Skeletal muscle tissue (tissue), 4 donors: ENCODE results near the gene GP5. TPM values are rescaled to one million over a fixed set of nuclear protein-coding genes. Genes with fewer than 3 reads are reported as not detected.

Source experiments
- H3K27ac ChIP-seq: one replicate; pipeline ENCODE4 v1.7.0; 2013; ENCODE audit warnings: mild to moderate bottlenecking, low read depth, low read length, inconsistent platforms
- H3K27me3 ChIP-seq, 3 donors: one replicate each; pipeline ENCODE4 v1.7.0; 2013; ENCODE audit warnings: low read length in 3 of 3; ENCODE audit not compliant: control insufficient read depth in 3 of 3, insufficient read depth in 3 of 3
- H3K36me3 ChIP-seq, 3 donors: one replicate each; pipeline ENCODE4 v1.7.0; 2013; ENCODE audit warnings: low read length in 3 of 3; ENCODE audit not compliant: control insufficient read depth in 3 of 3, insufficient read depth in 3 of 3
- H3K4me1 ChIP-seq, 3 donors: one replicate each; pipeline ENCODE4 v1.7.0; 2013; ENCODE audit warnings: low read length in 3 of 3, mild to moderate bottlenecking in 3 of 3; ENCODE audit not compliant: control insufficient read depth in 3 of 3, insufficient read depth in 3 of 3
- H3K4me3 ChIP-seq, 3 donors: one replicate each; pipeline ENCODE4 v1.7.0; 2013; ENCODE audit warnings: low read length in 3 of 3
- H3K9ac ChIP-seq, 3 donors: one replicate each; pipeline ENCODE4 v1.7.0; 2013; ENCODE audit warnings: low read length in 3 of 3, mild to moderate bottlenecking in 3 of 3, moderate library complexity in 2 of 3, low read depth in 1 of 3
- H3K9me3 ChIP-seq, 3 donors: one replicate each; pipeline ENCODE4 v1.7.0; 2013; ENCODE audit warnings: low read length in 3 of 3; ENCODE audit not compliant: control insufficient read depth in 3 of 3
- total RNA-seq: library from RNA; depleted of rRNA; stranded (reverse); fragments of >200 nt; gene quantifications from one replicate; pipeline ENCODE4 v1.2.3, GENCODE V29; 2014
- donor health status: Osteomylitis.

Gene GP5
- total RNA-seq, 1 donor from 2014 or later: under 0.01 TPM

DNA sequence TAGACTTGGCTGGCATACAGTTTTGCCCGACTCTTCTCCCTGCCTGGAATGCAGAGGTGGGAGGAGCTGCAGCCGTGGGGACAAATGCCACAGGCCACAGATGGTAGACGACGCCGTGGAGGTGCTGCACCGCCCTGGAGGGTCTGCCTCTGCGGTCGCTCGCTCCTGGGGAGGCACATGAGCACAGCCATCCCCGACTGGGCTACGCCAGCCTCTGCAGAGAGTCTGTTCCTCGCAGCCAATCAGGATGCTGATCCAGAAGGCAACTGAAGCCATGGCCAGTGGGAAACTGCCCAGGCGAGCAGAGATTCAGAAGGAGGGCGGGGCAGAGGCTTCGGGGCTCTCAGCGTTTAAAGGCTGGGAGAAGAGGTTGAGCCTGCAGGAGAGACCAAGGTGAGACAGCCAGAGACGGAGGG, 17.6 kb downstream of the GP5 start:
- Histone ChIP-seq H3K9me3 (no peaks in the 10 kb centered on the region), H3K9ac (no peak overlapping the region), H3K4me1 (no peaks in the 10 kb centered on the region), H3K27ac (no peak overlapping the region), H3K4me3 (no peak overlapping the region), H3K27me3 (peaks cover 10 to 30% (median 29%) of the 10 kb centered on the region in 3 donors), H3K36me3 (no peaks in the 10 kb centered on the region)

DNA sequence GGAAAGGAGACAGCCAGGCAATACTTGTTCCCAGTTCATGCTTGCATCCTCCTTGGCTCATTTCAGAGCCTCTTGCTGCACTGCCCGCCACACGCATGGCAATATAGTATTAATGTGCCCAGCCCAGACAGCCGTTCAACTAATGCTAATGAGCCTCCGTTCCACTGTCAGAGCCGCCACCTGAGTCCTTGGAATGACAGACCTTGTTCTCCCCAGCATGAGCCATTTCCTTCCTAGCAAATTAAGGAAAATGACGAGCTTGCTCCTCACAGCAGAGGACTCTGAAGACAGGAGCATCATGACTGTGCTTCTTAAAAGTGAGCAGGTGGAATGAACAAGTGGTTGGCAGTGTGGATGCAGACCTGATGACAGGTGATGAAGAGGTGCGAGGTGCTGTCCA, 18.7 kb downstream of the GP5 start:
- H3K27me3 ChIP-seq: peaks cover 16 to 37% (median 36%) of the 10 kb centered on the region in 3 donors

DNA sequence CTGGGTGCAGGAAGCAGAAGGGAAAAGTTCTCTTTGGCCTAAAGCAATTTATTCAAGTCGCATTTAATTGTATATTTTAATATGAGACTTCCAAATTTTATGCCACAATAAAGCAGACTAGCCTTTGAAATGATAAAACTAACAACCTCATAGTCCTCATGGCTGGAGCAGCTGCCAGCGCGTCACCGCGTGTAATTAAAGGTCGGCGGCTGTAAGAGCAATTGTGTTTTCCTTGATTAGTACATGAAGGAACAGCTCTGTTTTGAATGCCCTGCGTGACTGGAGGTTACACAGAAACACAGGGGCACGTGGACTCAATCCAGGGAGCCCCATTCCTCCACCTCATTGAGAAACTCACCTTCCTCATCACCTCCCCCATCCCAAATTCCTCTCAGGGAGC, 19.4 kb downstream of the GP5 start:
- no peak overlapping the region for H3K4me3 ChIP-seq
- H3K9me3 ChIP-seq: no peaks in the 10 kb centered on the region
- H3K27ac ChIP-seq: no peak overlapping the region
- H3K36me3 ChIP-seq: no peaks in the 10 kb centered on the region
- H3K4me1 ChIP-seq: no peaks in the 10 kb centered on the region
- peaks cover 16 to 35% (median 34%) of the 10 kb centered on the region in 3 donors for H3K27me3 ChIP-seq
- H3K9ac ChIP-seq: no peak overlapping the region

More for the DNA sequence above, 18.7 kb downstream of the GP5 start:
- Histone ChIP-seq H3K4me3 (no peak overlapping the region), H3K4me1 (no peaks in the 10 kb centered on the region), H3K27ac (no peak overlapping the region), H3K9me3 (no peaks in the 10 kb centered on the region), H3K9ac (no peak overlapping the region), H3K36me3 (no peaks in the 10 kb centered on the region)

DNA sequence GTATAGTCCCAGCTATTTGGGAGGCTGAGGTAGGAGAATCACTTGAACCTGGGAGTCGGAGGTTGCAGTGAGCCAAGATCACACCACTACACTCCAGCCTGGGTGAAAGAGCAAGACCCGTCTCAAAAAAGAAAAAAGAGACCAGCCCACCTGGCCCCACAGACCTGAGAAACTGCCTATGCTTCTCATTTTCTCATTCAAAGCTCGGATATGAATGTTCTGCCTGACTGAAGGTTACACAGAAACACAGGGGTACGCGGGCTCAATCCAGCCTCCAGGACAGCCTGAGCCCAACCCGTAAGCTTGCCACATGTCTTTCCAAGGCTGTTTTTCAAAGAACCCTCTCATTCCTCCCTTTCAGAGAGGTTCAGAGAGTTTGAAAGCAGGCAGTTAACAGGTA, 19.8 kb downstream of the GP5 start:
- Histone ChIP-seq H3K4me1 (no peaks in the 10 kb centered on the region), H3K36me3 (no peaks in the 10 kb centered on the region), H3K27ac (no peak overlapping the region), H3K9me3 (no peaks in the 10 kb centered on the region), H3K4me3 (no peak overlapping the region), H3K27me3 (peaks cover 16 to 32% (median 32%) of the 10 kb centered on the region in 3 donors), H3K9ac (no peak overlapping the region)

DNA sequence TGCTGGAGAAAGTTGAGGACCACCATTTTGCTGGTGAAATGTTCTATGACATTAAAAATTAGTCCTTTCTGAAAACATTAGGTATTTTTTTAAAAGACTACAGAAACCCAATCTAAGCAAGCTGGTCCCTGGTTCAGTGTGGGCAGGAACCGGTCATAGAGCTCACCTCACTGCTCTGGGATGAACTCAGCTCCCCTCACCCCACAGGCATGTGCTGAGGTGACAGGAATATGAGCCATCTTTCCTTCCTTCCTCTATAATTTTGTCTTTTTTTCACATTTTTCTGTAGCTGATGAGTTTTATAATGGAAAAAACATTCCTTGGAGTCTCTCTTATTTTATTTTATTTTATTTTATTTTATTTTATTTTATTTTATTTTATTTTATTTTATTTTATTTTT, 21.4 kb downstream of the GP5 start:
- Histone ChIP-seq H3K27ac (no peak overlapping the region), H3K4me1 (no peaks in the 10 kb centered on the region), H3K27me3 (peaks cover 20 to 38% (median 32%) of the 10 kb centered on the region in 3 donors), H3K9me3 (no peaks in the 10 kb centered on the region), H3K4me3 (no peak overlapping the region), H3K9ac (no peak overlapping the region), H3K36me3 (no peaks in the 10 kb centered on the region)

DNA sequence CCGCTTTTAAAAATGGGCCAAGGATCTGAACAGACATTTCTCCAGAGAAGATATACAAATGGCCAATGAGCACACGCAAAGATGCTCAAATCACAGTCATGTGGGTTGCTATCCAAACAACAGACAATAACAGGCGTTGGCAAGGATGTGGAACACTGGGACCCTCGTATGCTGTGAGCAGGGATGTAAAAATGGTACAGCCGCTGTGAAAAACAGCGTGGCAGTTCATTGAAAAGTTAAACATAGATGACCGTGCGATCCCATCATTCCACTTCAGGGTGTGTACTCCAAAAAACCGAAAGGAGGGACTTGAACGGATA, 22.9 kb downstream of the GP5 start:
- H3K9ac ChIP-seq: no peak overlapping the region
- H3K4me3 ChIP-seq: no peak overlapping the region
- no peaks in the 10 kb centered on the region for H3K36me3 ChIP-seq
- peaks cover 20 to 30% (median 27%) of the 10 kb centered on the region in 3 donors for H3K27me3 ChIP-seq
- no peaks in the 10 kb centered on the region for H3K9me3 ChIP-seq
- no peaks in the 10 kb centered on the region for H3K4me1 ChIP-seq
- H3K27ac ChIP-seq: no peak overlapping the region

DNA sequence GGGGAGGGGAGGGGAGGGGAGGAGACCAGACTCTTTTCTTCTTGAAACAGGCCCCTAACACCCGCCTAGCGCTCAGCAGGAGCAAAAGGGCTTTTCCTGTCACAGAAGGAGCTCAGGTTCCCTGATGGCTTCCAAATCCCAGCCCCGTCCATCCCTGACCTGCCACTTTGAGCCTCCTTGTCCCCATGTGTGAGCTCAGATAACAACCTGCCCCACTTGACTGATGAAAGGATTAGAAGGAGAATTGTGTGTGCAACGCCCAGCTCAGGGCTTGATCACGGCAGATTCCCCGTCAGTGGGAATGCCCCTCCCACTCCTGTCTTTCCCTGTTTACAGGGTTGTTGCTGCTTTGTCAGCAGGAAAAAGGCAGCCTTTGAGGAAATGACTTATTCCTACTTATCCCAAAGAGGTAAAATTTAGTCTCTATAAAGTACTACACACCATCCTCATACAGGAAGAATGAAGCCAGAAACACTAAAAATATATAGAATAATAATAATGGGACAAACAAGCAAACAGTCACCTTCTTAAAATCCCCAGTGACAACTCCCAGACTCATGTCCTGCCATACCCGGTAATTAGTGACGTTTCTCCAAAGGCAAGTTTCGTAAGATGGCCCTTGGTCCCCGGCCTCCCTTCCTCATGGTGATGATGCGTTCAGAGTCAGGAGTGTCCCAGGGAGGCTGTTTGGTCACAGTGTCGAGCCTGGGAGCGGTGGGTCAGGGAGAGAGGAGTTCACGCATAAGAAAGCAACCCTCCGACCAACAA, 23.4 kb downstream of the GP5 start:
- H3K4me1 ChIP-seq: no peaks in the 10 kb centered on the region
- peaks cover 20 to 29% (median 28%) of the 10 kb centered on the region in 3 donors for H3K27me3 ChIP-seq
- no peak overlapping the region for H3K9ac ChIP-seq
- no peak overlapping the region for H3K27ac ChIP-seq
- no peaks in the 10 kb centered on the region for H3K36me3 ChIP-seq
- no peaks in the 10 kb centered on the region for H3K9me3 ChIP-seq
- H3K4me3 ChIP-seq: no peak overlapping the region

DNA sequence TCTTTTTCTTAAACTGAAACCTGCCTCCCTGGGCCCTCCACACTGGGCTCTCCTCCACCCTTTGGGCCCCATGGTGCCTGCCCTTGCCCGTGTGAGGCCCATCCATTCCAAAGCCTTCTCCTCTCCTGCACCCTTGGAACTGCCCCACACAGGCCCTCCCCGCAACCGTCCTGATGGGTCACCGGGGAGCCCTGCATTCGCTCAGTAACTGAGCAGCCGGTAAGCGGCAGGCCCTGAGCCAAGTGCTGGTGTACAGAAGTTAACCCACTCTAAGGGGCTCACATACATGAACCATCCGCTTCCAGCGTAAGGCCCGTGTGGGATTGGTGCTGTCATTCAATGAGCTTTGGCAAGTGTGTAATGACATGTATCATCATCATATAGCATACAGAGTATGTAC, 24.1 kb downstream of the GP5 start:
- H3K9ac ChIP-seq: no peak overlapping the region
- H3K4me3 ChIP-seq: no peak overlapping the region
- H3K27me3 ChIP-seq: peaks cover 23 to 29% (median 26%) of the 10 kb centered on the region in 3 donors
- H3K36me3 ChIP-seq: no peaks in the 10 kb centered on the region
- H3K4me1 ChIP-seq: no peaks in the 10 kb centered on the region
- H3K27ac ChIP-seq: no peak overlapping the region
- H3K9me3 ChIP-seq: no peaks in the 10 kb centered on the region

DNA sequence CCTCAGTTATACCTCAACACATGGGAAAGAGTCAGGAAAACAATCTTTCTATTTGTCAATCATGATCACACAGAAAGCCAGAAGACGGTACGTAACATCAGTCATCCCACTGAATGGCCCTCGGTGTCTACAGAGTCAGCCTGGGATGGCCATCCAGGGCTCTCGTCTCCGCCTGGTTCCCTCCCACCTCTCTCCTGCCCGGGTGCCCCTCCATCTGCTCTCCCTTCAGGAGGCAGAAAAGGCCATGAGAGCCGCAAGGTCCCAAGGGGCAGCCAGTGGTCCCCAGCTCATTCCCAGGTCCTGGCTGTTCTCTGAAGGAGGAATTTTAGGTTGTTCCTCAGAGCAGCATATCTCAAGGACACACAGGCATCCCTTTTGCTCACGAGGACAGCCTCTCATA, 25.2 kb downstream of the GP5 start:
- peaks cover 30 to 33% (median 32%) of the 10 kb centered on the region in 3 donors for H3K27me3 ChIP-seq
- H3K36me3 ChIP-seq: no peaks in the 10 kb centered on the region
- no peak overlapping the region for H3K27ac ChIP-seq
- H3K9me3 ChIP-seq: no peaks in the 10 kb centered on the region
- H3K9ac ChIP-seq: no peak overlapping the region
- H3K4me1 ChIP-seq: no peaks in the 10 kb centered on the region
- no peak overlapping the region for H3K4me3 ChIP-seq

DNA sequence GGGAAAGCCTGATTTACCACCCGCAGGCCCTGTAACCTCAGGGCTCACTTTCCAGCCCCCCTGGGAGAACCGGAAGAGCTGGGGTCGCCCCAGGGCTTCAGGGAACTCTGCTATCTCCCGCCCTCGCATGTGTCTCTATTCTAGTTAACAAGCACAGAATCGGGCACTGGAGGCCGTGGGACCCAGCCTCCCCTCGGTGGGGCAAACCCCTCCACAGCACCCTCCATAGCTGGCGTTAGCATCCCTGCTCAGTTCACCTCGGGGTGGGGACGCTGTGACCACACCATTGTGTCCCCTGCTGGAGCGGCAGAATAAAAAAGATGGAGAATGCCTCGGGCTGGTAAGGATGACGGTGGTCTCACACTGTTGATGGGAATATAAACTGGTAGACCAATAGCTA, 26.0 kb downstream of the GP5 start:
- H3K4me1 ChIP-seq: no peaks in the 10 kb centered on the region
- peaks cover 35 to 36% (median 35%) of the 10 kb centered on the region in 3 donors for H3K27me3 ChIP-seq

More for the DNA sequence above, 26.0 kb downstream of the GP5 start:
- Histone ChIP-seq H3K9ac (no peak overlapping the region), H3K27ac (no peak overlapping the region), H3K9me3 (no peaks in the 10 kb centered on the region), H3K36me3 (no peaks in the 10 kb centered on the region), H3K4me3 (no peak overlapping the region)
